DMS79 (cell line): ENCODE results near the gene MTO1.
"Not testable (repeated sequence)": the region's sequence is repeated elsewhere in the genome, so short reads cannot be mapped to it uniquely, and the experiment has no call there.

Experiments
- DNase-seq: peaks from one replicate; lab custom pipeline; 2025; lab: John Stamatoyannopoulos, UW

The MTO1 gene

DNA sequence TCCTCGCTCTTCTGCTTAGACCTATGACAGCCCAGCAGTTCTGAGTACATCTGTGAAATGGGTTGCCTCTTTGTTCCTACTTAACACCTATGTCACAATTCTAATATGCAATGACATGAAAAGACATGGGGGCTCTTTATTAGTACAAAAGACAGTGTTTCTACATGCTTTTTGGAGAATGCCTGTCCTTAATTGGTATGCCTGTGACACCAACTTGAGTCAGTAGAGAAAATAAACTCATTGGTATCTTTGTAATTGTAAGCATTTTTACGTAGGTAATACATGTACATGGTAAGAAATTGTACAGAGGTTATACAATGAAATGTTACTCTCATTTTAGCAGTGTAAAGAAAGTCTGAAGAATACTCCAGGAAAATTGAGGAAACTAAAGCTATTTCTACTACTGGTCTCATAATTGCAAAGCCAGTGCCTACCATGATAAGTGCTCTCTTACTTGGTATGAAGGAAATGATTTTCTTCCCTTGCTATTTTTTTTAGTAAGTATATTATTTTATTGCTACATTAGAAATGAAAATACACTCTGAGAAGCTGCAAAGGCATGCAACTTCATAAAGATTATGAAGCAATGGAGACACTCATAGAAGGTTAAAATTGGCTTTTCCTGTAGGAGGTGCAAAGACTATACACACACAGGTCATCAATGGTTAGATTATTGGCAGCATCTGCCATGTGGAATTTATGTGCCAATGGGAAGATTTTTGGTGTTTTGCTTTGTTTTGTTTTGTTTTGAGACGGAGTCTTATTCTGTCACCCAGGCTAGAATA, 64.2 kb downstream of the MTO1 start:
- DNase-seq, result no peak

DNA sequence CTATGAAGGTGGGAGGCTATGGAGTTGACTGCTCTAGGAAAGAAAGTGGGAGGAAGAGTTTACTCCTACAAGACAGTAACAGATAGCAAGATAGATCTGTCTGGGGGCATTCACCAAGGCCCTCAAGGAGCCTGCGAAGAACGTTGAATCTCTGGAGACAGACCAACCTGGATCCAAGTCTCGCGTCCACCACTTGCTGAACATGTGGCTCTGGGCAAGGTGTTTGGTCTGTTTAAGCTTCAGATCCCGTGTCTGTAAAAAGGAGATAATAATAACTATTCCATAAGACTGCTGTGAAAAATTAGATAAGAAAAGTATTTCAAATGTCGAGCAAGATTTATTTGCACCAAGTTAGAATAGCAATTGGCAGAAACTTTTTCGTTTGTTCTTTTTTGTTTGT, 67.4 kb downstream of the MTO1 start:
- no peak for DNase-seq

DNA sequence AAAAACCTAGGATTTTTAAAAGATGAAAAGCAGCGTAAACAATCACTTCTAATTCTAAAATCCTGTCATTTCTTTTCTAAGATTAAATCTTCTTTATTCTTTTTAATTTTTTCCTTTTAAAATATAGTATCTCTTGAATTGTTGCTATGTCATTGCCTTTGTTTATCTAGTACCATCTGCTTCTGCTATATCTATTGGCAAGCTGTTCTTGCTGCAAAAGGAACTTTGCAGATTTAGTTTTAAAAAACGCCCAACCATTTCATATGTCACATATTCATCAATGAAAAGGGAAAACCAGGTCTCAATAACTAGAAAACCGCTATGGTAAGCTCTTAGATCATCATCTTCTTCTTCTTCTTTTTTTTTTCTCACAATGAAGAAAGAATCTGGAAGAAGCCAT, 70.8 kb downstream of the MTO1 start:
- DNase-seq, result no peak

DNA sequence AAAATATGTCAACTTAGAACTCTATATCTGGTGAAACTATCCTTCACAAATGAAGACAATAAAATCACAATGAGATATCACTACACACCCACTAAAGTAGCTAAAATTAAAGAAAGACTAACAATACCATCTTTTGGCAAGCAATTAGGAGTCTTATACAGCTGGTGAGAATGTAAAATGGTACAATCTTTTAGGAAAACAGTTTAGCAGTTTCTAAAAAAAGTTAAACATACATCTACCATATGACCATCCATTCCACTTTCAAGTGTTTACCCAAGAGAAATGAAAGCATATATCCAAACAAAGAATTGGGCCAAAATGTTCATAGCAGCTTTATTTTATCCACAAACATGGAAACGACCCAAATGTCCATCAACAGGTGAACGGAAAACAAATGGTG, 73.1 kb downstream of the MTO1 start:
- DNase-seq, result no peak

DNA sequence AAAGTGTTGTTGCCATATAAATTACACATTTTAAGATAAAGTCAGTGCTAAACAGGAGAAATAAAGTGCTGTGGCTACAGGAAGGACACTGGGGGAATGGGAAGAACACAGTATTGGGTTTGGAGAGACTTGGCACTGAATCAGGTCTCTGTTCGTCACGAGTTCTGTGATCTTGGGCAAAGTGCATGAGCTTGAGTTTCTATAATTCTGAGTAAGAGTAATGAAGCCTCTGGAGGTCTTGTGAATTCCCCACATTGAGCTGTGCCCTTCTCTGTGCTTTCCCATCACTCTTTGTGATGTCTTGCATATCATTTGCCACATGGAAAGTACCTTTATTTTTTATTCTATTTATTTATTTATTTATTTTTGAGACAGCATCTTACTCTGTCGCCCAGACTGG, 76.1 kb downstream of the MTO1 start:
- no peak for DNase-seq

DNA sequence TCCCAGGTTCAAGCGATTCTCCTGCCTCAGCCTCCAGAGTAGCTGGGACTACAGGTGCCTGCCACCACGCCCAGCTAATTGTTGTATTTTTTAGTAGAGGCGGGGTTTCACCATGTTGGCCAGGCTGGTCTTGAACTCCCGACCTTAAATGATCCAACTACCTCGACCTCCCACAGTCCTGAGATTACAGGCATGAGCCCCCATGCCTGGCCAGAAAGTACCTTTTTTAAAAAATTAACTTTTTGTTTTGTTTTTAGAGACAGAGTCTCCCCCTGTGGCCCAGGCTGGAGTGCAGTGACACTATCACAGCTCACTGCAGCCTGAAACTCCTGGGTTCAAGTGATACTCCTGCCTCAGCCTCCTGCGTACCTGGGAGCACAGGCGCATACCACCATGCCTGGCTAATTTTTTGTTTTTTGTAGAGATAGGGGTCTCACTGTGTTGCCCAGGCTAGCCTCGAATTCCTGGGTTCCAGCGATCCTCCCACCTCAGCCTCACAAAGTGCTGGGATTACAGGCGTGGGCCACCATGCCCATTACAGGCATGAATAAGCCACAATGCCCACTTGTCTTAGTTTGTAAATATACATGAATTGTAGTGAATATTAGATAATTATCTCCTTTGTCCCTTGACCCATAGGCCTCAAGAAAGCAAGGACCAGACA, 76.7 kb downstream of the MTO1 start:
- DNase-seq, result no peak

DNA sequence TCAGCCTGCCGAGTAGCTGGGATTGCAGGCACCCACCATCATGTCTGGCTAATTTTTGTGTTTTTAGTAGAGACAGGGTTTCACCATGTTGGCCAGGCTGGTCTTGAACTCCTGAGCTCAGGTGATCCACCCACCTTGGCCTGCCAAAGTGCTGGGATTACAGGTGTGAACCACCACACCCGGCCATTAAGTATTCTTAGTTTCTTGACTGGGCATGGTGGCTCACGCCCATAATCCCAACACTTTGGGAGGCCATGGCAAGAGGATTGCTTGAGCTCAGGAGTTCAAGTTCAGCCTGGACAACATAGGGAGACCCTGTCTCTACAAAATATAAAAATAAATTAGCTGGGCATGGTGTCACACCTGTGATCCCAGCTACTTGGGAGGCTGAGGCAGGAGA, 80.9 kb downstream of the MTO1 start:
- not testable (repeated sequence) for DNase-seq

DNA sequence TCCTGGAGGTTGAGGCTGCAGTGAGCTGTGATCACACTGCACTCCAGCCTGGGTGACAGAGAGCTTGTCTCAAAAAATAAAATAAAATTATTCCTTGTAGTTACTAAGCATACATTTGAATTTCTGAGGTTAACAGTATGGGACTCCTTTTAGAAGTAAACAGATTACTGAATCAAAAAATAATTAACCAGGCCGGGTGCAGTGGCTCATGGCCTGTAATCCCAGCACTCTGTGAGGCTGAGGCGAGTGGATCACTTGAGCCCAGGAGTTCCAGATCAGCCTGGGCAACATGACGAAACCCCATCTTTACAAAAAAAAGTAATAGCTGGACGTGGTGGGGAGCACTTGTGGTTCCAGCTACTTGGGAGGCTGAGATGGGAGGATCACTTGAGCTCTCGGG, 81.4 kb downstream of the MTO1 start:
- DNase-seq, result no peak

DNA sequence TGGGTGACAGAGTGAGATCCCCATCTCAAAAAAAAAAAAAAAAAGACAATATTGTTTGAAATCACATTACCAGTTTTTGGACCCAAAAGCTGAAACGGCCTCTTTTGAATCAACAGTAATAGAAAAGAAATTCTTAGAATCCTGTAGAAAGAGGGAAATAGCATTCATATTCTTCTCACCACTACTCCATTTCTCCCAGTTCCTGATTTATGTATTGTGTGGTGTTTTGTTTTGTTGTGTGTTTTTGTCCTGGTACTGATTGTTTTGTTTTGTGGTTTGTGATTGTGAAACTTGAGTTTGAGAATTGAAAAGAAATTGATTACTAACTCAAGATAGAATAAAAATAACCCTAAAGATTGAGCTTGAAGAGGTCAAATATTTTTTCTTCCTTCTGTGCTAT, 85.5 kb downstream of the MTO1 start:
- no peak for DNase-seq

DNA sequence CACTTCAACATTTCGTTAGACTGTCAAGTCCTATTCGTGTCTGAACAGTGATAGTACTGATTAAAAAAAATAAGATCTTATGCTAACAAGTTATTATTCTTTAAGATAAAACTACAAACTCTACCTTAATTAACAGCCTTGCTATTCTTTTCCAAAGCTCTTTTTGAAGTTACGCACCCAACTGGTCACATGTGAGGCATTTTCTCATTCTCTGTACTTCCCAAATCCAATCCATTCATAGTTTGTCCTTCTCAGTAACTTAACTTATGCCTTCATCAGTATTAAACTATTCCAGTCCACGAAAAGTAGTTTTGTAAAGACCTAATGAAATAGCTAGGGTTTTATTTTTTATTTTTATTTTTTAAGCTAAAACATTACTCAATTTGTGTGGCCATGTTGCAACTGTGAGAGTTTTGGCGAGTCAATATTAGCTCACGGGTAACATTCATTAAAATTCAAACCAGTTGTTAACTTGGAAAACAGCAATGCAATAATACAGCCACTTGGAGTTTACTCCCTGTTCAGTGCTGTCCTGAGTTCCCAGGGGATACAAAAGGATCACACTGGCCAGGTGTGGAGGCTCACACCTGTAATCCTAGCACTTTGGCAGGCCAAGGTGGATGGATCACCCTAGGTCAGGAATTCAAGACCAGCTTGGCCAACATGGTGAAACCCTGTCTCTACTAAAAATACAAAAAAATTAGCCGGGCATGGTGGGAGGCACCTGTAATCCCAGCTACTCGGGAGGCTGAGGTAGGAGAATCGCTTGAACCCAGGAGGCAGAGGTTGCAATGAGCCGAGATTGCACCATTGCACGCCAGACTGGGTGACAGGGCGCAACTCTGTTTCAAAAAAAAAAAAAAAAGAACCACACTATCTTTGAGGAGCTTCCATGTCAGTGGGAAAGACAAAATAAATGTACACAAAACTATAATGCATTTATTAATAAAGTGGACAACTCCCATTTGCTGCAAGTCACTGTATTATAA, 87.2 kb downstream of the MTO1 start:
- no peak for DNase-seq

DNA sequence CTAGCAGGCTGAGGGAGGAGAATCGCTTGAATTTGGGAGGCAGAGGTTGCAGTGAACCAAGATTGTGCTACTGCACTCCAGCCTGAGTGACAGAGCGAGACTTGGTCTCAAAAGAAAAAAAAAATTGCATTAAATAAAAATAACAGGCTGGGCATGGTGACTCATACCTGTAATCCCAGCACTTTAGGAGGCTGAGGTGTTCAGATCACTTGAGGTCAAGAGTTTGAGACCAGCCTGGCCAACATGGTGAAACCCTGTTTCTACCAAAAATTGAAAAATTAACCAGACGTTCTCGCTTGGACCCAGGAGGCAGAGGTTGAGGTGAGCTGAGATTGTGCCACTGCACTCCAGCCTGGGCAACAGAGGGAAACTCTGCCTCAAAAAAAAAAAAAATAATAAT, 89.6 kb downstream of the MTO1 start:
- DNase-seq, result not testable (repeated sequence)

DNA sequence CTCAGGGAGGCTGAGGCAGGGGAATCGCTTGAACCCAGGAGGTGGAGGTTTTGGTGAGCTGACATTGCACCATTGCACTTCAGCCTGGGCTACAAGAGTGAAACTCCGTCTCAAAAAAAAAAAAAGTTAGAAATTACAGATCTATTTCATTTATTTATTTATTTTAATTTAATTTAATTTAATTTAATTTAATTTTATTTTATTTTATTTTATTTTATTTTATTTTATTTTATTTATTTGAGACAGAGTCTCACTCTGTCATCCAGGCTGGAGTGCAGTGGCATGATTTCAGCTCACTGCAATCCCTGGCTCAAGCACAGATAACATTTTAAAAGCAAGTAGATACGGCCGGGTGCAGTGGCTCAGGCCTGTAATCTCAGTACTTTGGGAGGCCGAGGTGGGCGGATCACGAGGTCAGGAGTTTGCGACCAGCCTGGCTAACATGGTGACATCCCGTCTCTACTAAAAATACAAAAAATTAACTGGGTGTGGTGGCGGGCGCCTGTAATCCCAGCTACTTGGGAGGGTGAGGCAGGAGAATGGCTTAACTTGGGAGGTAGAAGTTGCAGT, 93.9 kb downstream of the MTO1 start:
- not testable (repeated sequence) for DNase-seq

DNA sequence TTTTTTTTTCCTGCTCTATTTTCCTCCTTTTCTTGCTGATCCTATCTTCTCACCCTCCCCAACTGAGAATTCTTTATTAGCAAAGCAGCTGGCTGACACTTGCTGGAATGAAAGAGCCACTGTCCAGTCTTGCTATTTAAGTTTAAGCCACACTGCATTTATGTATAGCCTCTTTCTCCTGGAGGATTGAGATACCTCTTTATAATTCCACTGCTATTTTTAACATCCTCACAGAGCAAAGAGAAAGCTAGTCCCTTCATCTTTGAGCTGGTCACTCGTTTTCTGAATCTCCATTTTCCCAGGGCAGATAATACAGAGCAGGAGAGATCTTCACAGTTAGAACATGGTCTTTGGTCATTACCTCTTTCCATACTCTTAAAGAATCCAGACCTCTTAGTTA, 95.3 kb downstream of the MTO1 start:
- DNase-seq, result no peak
